Panc1 (cell line): ENCODE measurements around the gene GRIA4. TPM values are rescaled to one million over a fixed set of nuclear protein-coding genes. Genes with fewer than 3 reads are reported as not detected.
A peak's percentile ranks its signal among the peaks of the same experiment; 100 is the strongest.

Experiments used
- ATAC-seq: fragments of 200-7000 bp; cut with Tn5 transposase; 2 replicates; pipeline ENCODE4 v1.9.1; 2020; ENCODE audit warnings: mild to moderate bottlenecking, moderate library complexity
- BruUV-seq: library from RNA; stranded (reverse); fragments of 400-500 nt; replicated peaks from 2 replicates; lab custom pipeline; 2021; lab: Mats Ljungman, UMichigan
- CTCF ChIA-PET: fragments of 300-600 bp; sonication (Branson Sonifier 250); formaldehyde crosslinking; loops from one replicate; lab custom pipeline; 2022; ENCODE audit warnings: antibody characterized with exemption; lab: Charles Lee
- POLR2A ChIA-PET: fragments of 300-600 bp; sonication (Branson Sonifier 250); formaldehyde crosslinking; loops from one replicate; lab custom pipeline; 2022; ENCODE audit warnings: antibody characterized with exemption; lab: Charles Lee
- DNase-seq: peaks from one replicate; pipeline ENCODE4 v3.0.0-alpha.2; 2010; ENCODE audit warnings: low read depth, low spot score
- H3K27ac ChIP-seq: 2 replicates; pipeline ENCODE4 v1.5.1; 2011; ENCODE audit warnings: mild to moderate bottlenecking, low read length, inconsistent platforms
- H3K27me3 ChIP-seq: fragments of 200-500 bp; sonication (Bioruptor generic); 2 replicates; pipeline ENCODE4 v1.6.0; 2014; ENCODE audit warnings: low read length, inconsistent platforms; ENCODE audit not compliant: control insufficient read depth, insufficient read depth
- H3K36me3 ChIP-seq: fragments of 200-500 bp; sonication (Bioruptor generic); 2 replicates; pipeline ENCODE4 v1.5.1; 2014; ENCODE audit warnings: inconsistent platforms, mild to moderate bottlenecking, low read length, moderate library complexity; ENCODE audit not compliant: control insufficient read depth, insufficient read depth
- H3K4me1 ChIP-seq: 2 replicates; pipeline ENCODE4 v1.5.1; 2011; ENCODE audit warnings: inconsistent platforms, mild to moderate bottlenecking, low read length, moderate library complexity; ENCODE audit not compliant: control insufficient read depth, insufficient read depth
- H3K4me3 ChIP-seq, 2 experiments: 2 replicates each; pipeline ENCODE4 v1.5.1; 2011 to 2012; ENCODE audit warnings: low read depth in 2 of 2, low read length in 2 of 2, mild to moderate bottlenecking in 2 of 2, inconsistent platforms in 1 of 2, moderate library complexity in 1 of 2
- H3K9me3 ChIP-seq: fragments of 200-500 bp; sonication (Bioruptor generic); 2 replicates; pipeline ENCODE4 v1.5.1; 2014; ENCODE audit warnings: low read depth, mild to moderate bottlenecking, inconsistent platforms, low read length, moderate library complexity; ENCODE audit not compliant: control insufficient read depth, insufficient read depth
- POLR2AphosphoS5 ChIP-seq: IDR thresholded peaks from 2 replicates; pipeline ENCODE4 v1.6.1; 2012; ENCODE audit warnings: mild to moderate bottlenecking, low read depth, low read length, moderate library complexity
- SIN3A ChIP-seq: IDR thresholded peaks from 2 replicates; pipeline ENCODE4 v1.6.1; 2012; ENCODE audit warnings: low read depth, mild to moderate bottlenecking, low read length, moderate library complexity, borderline replicate concordance; ENCODE audit not compliant: insufficient read depth
- TCF7L2 ChIP-seq: IDR thresholded peaks from 2 replicates; pipeline ENCODE4 v1.6.1; 2011; ENCODE audit warnings: mild to moderate bottlenecking, low read depth, low read length, inconsistent platforms
- in situ Hi-C: cut with HindIII; loops from 2 replicates; pipeline ENCODE4 v1.10.0; 2016; ENCODE audit warnings: low sequenced_read_pairs, low pct_unique_long_range_greater_than_20kb
- intact Hi-C: fragments of 100-400 bp; cut with micrococcal nuclease; formaldehyde crosslinking; loops from one replicate; pipeline ENCODE4 v1.10.0; 2022; ENCODE audit not compliant: unreplicated experiment
- total RNA-seq: library from RNA; stranded (reverse); gene quantifications from one replicate; pipeline ENCODE4 v1.2.1, GENCODE V29; 2021; ENCODE audit not compliant: unreplicated experiment
- TF ChIP-seq, protein P1 (sequence below), 2 experiments: IDR thresholded peaks; 2 replicates each; pipeline ENCODE4 v1.6.1; 2011 to 2012; ENCODE audit warnings: low read depth in 2 of 2, control low read depth in 1 of 2, low read length in 1 of 2, mild to moderate bottlenecking in 1 of 2, moderate library complexity in 1 of 2; ENCODE audit not compliant: insufficient read depth in 1 of 2
- TF ChIP-seq, protein P2 (sequence below): fragments of 450-650 bp; IDR thresholded peaks from 2 replicates; pipeline ENCODE4 v1.5.1; 2017; ENCODE audit warnings: mild to moderate bottlenecking

The GRIA4 gene
- total RNA-seq, 1 experiment from 2014 or later, result not detected

DNA sequence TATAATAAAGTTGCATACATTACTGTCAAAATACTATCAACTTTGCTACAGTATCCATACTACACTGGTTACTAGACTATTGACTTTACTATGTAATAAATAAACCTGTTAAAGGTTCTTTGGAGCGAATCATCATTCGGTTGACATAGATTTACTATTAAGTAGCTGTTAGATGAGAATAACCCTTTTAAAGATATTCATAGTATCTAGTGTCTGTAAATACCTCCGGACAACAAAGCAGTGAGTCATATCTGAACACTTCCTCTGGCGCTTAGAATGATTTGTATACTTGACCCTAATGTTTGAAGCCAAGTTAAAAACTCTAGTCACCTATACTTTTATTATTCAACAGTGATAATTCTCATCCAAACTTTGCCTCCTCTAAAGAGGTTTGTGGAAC is 327.5 kb downstream of the GRIA4 start:
- ATAC-seq (peak; percentile 69), DNase-seq (peak; percentile 17)
- CTCF ChIA-PET, result no interaction called here
- no peak overlapping the region for H3K4me3 ChIP-seq
- in situ Hi-C loops (no loop called here), intact Hi-C loops (no loop called here)
- no peaks in the 10 kb centered on the region for H3K36me3 ChIP-seq
- no peaks in the 10 kb centered on the region for H3K27me3 ChIP-seq
- TF ChIP-seq, protein P1, sequence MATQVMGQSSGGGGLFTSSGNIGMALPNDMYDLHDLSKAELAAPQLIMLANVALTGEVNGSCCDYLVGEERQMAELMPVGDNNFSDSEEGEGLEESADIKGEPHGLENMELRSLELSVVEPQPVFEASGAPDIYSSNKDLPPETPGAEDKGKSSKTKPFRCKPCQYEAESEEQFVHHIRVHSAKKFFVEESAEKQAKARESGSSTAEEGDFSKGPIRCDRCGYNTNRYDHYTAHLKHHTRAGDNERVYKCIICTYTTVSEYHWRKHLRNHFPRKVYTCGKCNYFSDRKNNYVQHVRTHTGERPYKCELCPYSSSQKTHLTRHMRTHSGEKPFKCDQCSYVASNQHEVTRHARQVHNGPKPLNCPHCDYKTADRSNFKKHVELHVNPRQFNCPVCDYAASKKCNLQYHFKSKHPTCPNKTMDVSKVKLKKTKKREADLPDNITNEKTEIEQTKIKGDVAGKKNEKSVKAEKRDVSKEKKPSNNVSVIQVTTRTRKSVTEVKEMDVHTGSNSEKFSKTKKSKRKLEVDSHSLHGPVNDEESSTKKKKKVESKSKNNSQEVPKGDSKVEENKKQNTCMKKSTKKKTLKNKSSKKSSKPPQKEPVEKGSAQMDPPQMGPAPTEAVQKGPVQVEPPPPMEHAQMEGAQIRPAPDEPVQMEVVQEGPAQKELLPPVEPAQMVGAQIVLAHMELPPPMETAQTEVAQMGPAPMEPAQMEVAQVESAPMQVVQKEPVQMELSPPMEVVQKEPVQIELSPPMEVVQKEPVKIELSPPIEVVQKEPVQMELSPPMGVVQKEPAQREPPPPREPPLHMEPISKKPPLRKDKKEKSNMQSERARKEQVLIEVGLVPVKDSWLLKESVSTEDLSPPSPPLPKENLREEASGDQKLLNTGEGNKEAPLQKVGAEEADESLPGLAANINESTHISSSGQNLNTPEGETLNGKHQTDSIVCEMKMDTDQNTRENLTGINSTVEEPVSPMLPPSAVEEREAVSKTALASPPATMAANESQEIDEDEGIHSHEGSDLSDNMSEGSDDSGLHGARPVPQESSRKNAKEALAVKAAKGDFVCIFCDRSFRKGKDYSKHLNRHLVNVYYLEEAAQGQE (IDR thresholded peaks at IDR 0.05; ENCODE audit: insufficient read depth in 1 of 2, low read depth in 2 of 2, low read length in 1 of 2), result no peak
- TF ChIP-seq SIN3A, result no peak
- TF ChIP-seq, protein P2, sequence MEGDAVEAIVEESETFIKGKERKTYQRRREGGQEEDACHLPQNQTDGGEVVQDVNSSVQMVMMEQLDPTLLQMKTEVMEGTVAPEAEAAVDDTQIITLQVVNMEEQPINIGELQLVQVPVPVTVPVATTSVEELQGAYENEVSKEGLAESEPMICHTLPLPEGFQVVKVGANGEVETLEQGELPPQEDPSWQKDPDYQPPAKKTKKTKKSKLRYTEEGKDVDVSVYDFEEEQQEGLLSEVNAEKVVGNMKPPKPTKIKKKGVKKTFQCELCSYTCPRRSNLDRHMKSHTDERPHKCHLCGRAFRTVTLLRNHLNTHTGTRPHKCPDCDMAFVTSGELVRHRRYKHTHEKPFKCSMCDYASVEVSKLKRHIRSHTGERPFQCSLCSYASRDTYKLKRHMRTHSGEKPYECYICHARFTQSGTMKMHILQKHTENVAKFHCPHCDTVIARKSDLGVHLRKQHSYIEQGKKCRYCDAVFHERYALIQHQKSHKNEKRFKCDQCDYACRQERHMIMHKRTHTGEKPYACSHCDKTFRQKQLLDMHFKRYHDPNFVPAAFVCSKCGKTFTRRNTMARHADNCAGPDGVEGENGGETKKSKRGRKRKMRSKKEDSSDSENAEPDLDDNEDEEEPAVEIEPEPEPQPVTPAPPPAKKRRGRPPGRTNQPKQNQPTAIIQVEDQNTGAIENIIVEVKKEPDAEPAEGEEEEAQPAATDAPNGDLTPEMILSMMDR, result no peak
- no peak for TF ChIP-seq TCF7L2
- TF ChIP-seq POLR2AphosphoS5, result no peak
- POLR2A ChIA-PET, result no interaction called here
- H3K9me3 ChIP-seq, result no peaks in the 10 kb centered on the region
- H3K4me1 ChIP-seq, result no peaks in the 10 kb centered on the region
- H3K27ac ChIP-seq, result no peak overlapping the region
- BruUV-seq, result no TSS peak

DNA sequence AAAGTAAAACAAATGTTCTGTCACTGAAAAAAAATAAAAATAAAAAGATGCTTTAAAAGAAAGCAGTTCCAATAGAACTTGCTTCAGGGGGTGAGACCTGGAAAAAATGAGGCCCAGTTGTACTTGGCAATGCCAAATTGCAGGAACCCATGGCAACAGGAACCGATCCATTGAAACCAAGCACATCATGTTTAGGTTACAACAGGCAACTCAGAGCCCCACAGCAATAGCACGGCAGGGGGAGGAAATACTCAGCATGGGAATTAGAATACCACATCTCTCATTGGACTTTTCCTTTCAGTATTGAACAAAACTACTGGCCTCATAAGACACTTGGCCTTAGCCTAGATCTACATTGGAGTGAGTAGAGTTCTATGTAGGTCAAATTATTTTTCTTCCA is 327.9 kb downstream of the GRIA4 start:
- ATAC-seq, result no peak; the same call in 1 of the 2 replicates
- no TSS peak for BruUV-seq
- intact Hi-C loops, result no loop called here

More for the DNA sequence above, 327.9 kb downstream of the GRIA4 start:
- Histone ChIP-seq H3K36me3 (no peaks in the 10 kb centered on the region), H3K4me1 (no peaks in the 10 kb centered on the region), H3K9me3 (no peaks in the 10 kb centered on the region), H3K4me3 (no peak overlapping the region), H3K27me3 (no peaks in the 10 kb centered on the region), H3K27ac (no peak overlapping the region)
- in situ Hi-C loops, result no loop called here
- TF ChIP-seq POLR2AphosphoS5 (no peak), TCF7L2 (no peak), SIN3A (no peak)
- TF ChIP-seq, protein P2, result no peak
- TF ChIP-seq, protein P1 (IDR thresholded peaks at IDR 0.05; ENCODE audit: insufficient read depth in 1 of 2, low read depth in 2 of 2, low read length in 1 of 2), result no peak
- no peak for DNase-seq
- ChIA-PET POLR2A (no interaction called here), CTCF (no interaction called here)
